ENCODE measurements around the gene TMEM116. TPM values are rescaled to one million over a fixed set of nuclear protein-coding genes. Genes with fewer than 3 reads are reported as not detected.
"Not testable (repeated sequence)": the region's sequence is repeated elsewhere in the genome, so short reads cannot be mapped to it uniquely, and the experiment has no call there.

TMEM116 gene
- total and polyA plus RNA-seq, 5 donors: 9.3 to 24.1 (median 17.1) TPM

- intact Hi-C loops (cut with DNase I); H3K9me3 ChIP-seq (ENCODE audit: control insufficient read depth, low read length): not testable (repeated sequence)
These were observed 3.4 kb downstream of the TMEM116 start for GRCh38 chr12:112009596-112009995.

GRCh38 chr12:112008918-112009317 lies 4.0 kb downstream of the TMEM116 start:
- no peaks in the 10 kb centered on the region for H3K9me3 ChIP-seq (ENCODE audit: control insufficient read depth, low read length)
- no peak for DNase-seq
- no peak overlapping the region for H3K4me3 ChIP-seq (ENCODE audit: low read length)
- H3K4me1 ChIP-seq (ENCODE audit: control insufficient read depth, insufficient read depth, low read length): peaks cover 6% of the 10 kb centered on the region
- no peak for ATAC-seq
- H3K27ac ChIP-seq (ENCODE audit: low read length): no peak overlapping the region
- H3K27me3 ChIP-seq (ENCODE audit: control insufficient read depth, insufficient read depth): no peaks in the 10 kb centered on the region
- 77% methylated on average over 3 of the region's 3 CpGs for WGBS
- intact Hi-C loops (cut with DNase I): no loop called here

More at GRCh38 chr12:112009596-112009995, 3.4 kb downstream of the TMEM116 start:
- 84% methylated on average over 3 of the region's 3 CpGs for WGBS
- not testable (repeated sequence) for H3K27me3 ChIP-seq (ENCODE audit: control insufficient read depth, insufficient read depth); H3K4me3 ChIP-seq (ENCODE audit: low read length); H3K4me1 ChIP-seq (ENCODE audit: control insufficient read depth, insufficient read depth, low read length); ATAC-seq; H3K27ac ChIP-seq (ENCODE audit: low read length); DNase-seq

- H3K4me3 ChIP-seq (ENCODE audit: low read length): no peak overlapping the region
- no peaks in the 10 kb centered on the region for H3K27me3 ChIP-seq (ENCODE audit: control insufficient read depth, insufficient read depth)
- ATAC-seq (no peak), DNase-seq (peak in 1 of 3 donors; percentile 26)
- intact Hi-C loops (cut with DNase I): no loop called here
- WGBS: 96% methylated on average over 9 of the region's 9 CpGs
- H3K27ac ChIP-seq (ENCODE audit: low read length): no peak overlapping the region
- peaks cover 6% of the 10 kb centered on the region for H3K4me1 ChIP-seq (ENCODE audit: control insufficient read depth, insufficient read depth, low read length)
- no peaks in the 10 kb centered on the region for H3K9me3 ChIP-seq (ENCODE audit: control insufficient read depth, low read length)
These were observed 5.0 kb downstream of the TMEM116 start for GRCh38 chr12:112007945-112008344.

GRCh38 chr12:112005419-112006395 lies 7.3 kb downstream of the TMEM116 start:
- H3K4me1 ChIP-seq (ENCODE audit: control insufficient read depth, insufficient read depth, low read length): peaks cover 5% of the 10 kb centered on the region
- 85% methylated on average over 6 of the region's 6 CpGs for WGBS
- no peaks in the 10 kb centered on the region for H3K9me3 ChIP-seq (ENCODE audit: control insufficient read depth, low read length)
- intact Hi-C loops (cut with DNase I): no loop called here
- DNase-seq: no peak
- H3K4me3 ChIP-seq (ENCODE audit: low read length): no peak overlapping the region
- H3K27ac ChIP-seq (ENCODE audit: low read length): no peak overlapping the region
- peak in 1 of 2 donors; percentile 65 for ATAC-seq
- no peaks in the 10 kb centered on the region for H3K27me3 ChIP-seq (ENCODE audit: control insufficient read depth, insufficient read depth)

GRCh38 chr12:112004041-112004440 lies 8.9 kb downstream of the TMEM116 start:
- no peak for ATAC-seq
- WGBS: over 99% methylated on average over 3 of the region's 3 CpGs
- Histone ChIP-seq H3K4me3 (ENCODE audit: low read length) (no peak overlapping the region), H3K9me3 (ENCODE audit: control insufficient read depth, low read length) (no peaks in the 10 kb centered on the region), H3K27me3 (ENCODE audit: control insufficient read depth, insufficient read depth) (no peaks in the 10 kb centered on the region), H3K27ac (ENCODE audit: low read length) (no peak overlapping the region), H3K4me1 (ENCODE audit: control insufficient read depth, insufficient read depth, low read length) (peaks cover 2% of the 10 kb centered on the region)
- no peak for DNase-seq
- intact Hi-C loops (cut with DNase I): no loop called here

GRCh38 chr12:112001576-112001975 lies 11.4 kb downstream of the TMEM116 start:
- intact Hi-C loops (cut with DNase I): no loop called here
- DNase-seq: no peak
- no peaks in the 10 kb centered on the region for H3K27me3 ChIP-seq (ENCODE audit: control insufficient read depth, insufficient read depth)
- no peak overlapping the region for H3K4me3 ChIP-seq (ENCODE audit: low read length)
- H3K9me3 ChIP-seq (ENCODE audit: control insufficient read depth, low read length): no peaks in the 10 kb centered on the region
- no peak for ATAC-seq
- no peak overlapping the region for H3K27ac ChIP-seq (ENCODE audit: low read length)
- peaks cover 3% of the 10 kb centered on the region for H3K4me1 ChIP-seq (ENCODE audit: control insufficient read depth, insufficient read depth, low read length)

- 92% methylated on average over 8 of the region's 8 CpGs for WGBS
- Histone ChIP-seq H3K27ac (ENCODE audit: low read length) (no peak overlapping the region), H3K4me3 (ENCODE audit: low read length) (no peak overlapping the region), H3K9me3 (ENCODE audit: control insufficient read depth, low read length) (no peaks in the 10 kb centered on the region), H3K27me3 (ENCODE audit: control insufficient read depth, insufficient read depth) (no peaks in the 10 kb centered on the region), H3K4me1 (ENCODE audit: control insufficient read depth, insufficient read depth, low read length) (peaks cover 3% of the 10 kb centered on the region)
- ATAC-seq (no peak), DNase-seq (no peak)
- intact Hi-C loops (cut with DNase I): no loop called here
These were observed 12.1 kb downstream of the TMEM116 start for GRCh38 chr12:112000820-112001219.

- DNase-seq; H3K4me1 ChIP-seq (ENCODE audit: control insufficient read depth, insufficient read depth, low read length); ATAC-seq; H3K4me3 ChIP-seq (ENCODE audit: low read length); H3K9me3 ChIP-seq (ENCODE audit: control insufficient read depth, low read length); H3K27ac ChIP-seq (ENCODE audit: low read length); intact Hi-C loops (cut with DNase I); H3K27me3 ChIP-seq (ENCODE audit: control insufficient read depth, insufficient read depth): not testable (repeated sequence)
- WGBS: 96% methylated on average over 9 of the region's 9 CpGs
These were observed 13.8 kb downstream of the TMEM116 start for GRCh38 chr12:111999129-111999528.

GRCh38 chr12:111998015-111998414 lies 14.9 kb downstream of the TMEM116 start:
- 77% methylated on average over 4 of the region's 4 CpGs for WGBS
- no peak overlapping the region for H3K4me3 ChIP-seq (ENCODE audit: low read length)
- peak in 1 of 2 donors; percentile 22 for ATAC-seq
- DNase-seq: no peak
- H3K9me3 ChIP-seq (ENCODE audit: control insufficient read depth, low read length): no peaks in the 10 kb centered on the region
- no peak overlapping the region for H3K27ac ChIP-seq (ENCODE audit: low read length)
- intact Hi-C loops (cut with DNase I): no loop called here
- H3K4me1 ChIP-seq (ENCODE audit: control insufficient read depth, insufficient read depth, low read length): peaks cover 5% of the 10 kb centered on the region
- no peaks in the 10 kb centered on the region for H3K27me3 ChIP-seq (ENCODE audit: control insufficient read depth, insufficient read depth)

- Histone ChIP-seq H3K27ac (ENCODE audit: low read length) (no peak overlapping the region), H3K4me3 (ENCODE audit: low read length) (no peak overlapping the region), H3K9me3 (ENCODE audit: control insufficient read depth, low read length) (no peaks in the 10 kb centered on the region), H3K27me3 (ENCODE audit: control insufficient read depth, insufficient read depth) (no peaks in the 10 kb centered on the region), H3K4me1 (ENCODE audit: control insufficient read depth, insufficient read depth, low read length) (peaks cover 7% of the 10 kb centered on the region)
- WGBS: 89% methylated on average over 2 of the region's 2 CpGs
- DNase-seq (no peak), ATAC-seq (no peak)
- intact Hi-C loops (cut with DNase I): no loop called here
These were observed 15.7 kb downstream of the TMEM116 start for GRCh38 chr12:111997300-111997699.

GRCh38 chr12:111995782-111996480 lies 17.0 kb downstream of the TMEM116 start:
- no peak overlapping the region for H3K4me3 ChIP-seq (ENCODE audit: low read length)
- H3K4me1 ChIP-seq (ENCODE audit: control insufficient read depth, insufficient read depth, low read length): peaks cover 5% of the 10 kb centered on the region
- intact Hi-C loops (cut with DNase I): no loop called here
- DNase-seq (no peak), ATAC-seq (no peak)
- H3K27ac ChIP-seq (ENCODE audit: low read length): no peak overlapping the region
- no peaks in the 10 kb centered on the region for H3K27me3 ChIP-seq (ENCODE audit: control insufficient read depth, insufficient read depth)
- no peaks in the 10 kb centered on the region for H3K9me3 ChIP-seq (ENCODE audit: control insufficient read depth, low read length)
- WGBS: 98% methylated on average over 1 of the region's 1 CpG

Measured in right cardiac atrium (tissue), 5 donors.